Neural crest cell (in vitro differentiated cells): ENCODE data around the gene CSHL1. TPM values are rescaled to one million over a fixed set of nuclear protein-coding genes. Genes with fewer than 3 reads are reported as not detected.
"Not testable (repeated sequence)": the region's sequence is repeated elsewhere in the genome, so short reads cannot be mapped to it uniquely, and the experiment has no call there.

Experiments used
- DNase-seq: peaks from one replicate; pipeline ENCODE4 v3.0.0; 2021; ENCODE audit warnings: low read depth, mixed read lengths, low spot score
- H3K27ac Mint-ChIP-seq: one replicate; pipeline ENCODE4 v1.8.0; 2021; ENCODE audit warnings: mild to moderate bottlenecking, mixed read lengths; ENCODE audit not compliant: unreplicated experiment
- H3K27me3 Mint-ChIP-seq: 2 replicates; pipeline ENCODE4 v1.8.0; 2021; ENCODE audit warnings: low read depth, mild to moderate bottlenecking, mixed read lengths
- H3K36me3 Mint-ChIP-seq: 2 replicates; pipeline ENCODE4 v1.8.0; 2021; ENCODE audit warnings: low read depth, mild to moderate bottlenecking, mixed read lengths
- H3K4me1 Mint-ChIP-seq: 2 replicates; pipeline ENCODE4 v1.8.0; 2021; ENCODE audit warnings: mixed read lengths
- H3K4me3 Mint-ChIP-seq: one replicate; pipeline ENCODE4 v1.8.0; 2021; ENCODE audit warnings: mild to moderate bottlenecking, mixed read lengths
- H3K9me3 Mint-ChIP-seq: 2 replicates; pipeline ENCODE4 v1.8.0; 2021; ENCODE audit warnings: mixed read lengths
- CTCF ChIP-seq: fragments of 200-600 bp; sonication (generic); conservative IDR thresholded peaks from 2 replicates; pipeline ENCODE4 v1.5.0; 2021; ENCODE audit warnings: antibody characterized with exemption, mild to moderate bottlenecking
- total RNA-seq: library from RNA; stranded (reverse); gene quantifications from 2 replicates; pipeline ENCODE4 v1.2.1, GENCODE V29; 2021

The CSHL1 gene
- total RNA-seq, 1 donor from 2014 or later, result not detected

- Mint-ChIP-seq H3K9me3 (no peaks in the 10 kb centered on the region), H3K27me3 (no peaks in the 10 kb centered on the region), H3K27ac (no peak overlapping the region), H3K4me1 (peaks cover 9% of the 10 kb centered on the region), H3K4me3 (no peak overlapping the region), H3K36me3 (no peaks in the 10 kb centered on the region)
- DNase-seq, result peak; percentile 72
- TF ChIP-seq CTCF, result peak; percentile 76
These were observed 8.3 kb upstream of the CSHL1 start for GRCh38 chr17:63919311-63919723.

- H3K4me3 Mint-ChIP-seq, H3K36me3 Mint-ChIP-seq, H3K27me3 Mint-ChIP-seq, H3K9me3 Mint-ChIP-seq, H3K27ac Mint-ChIP-seq, H3K4me1 Mint-ChIP-seq, DNase-seq: not testable (repeated sequence)
These were observed 7.8 kb upstream of the CSHL1 start, which contains the start of gene GH1 for GRCh38 chr17:63918789-63919305. Gene GH1 (minus strand): TSS chr17:63918839. CDS start chr17:63918776, 63 bp downstream.

GRCh38 chr17:63918305-63918704 is 7.2 kb upstream of the CSHL1 start:
- no peaks in the 10 kb centered on the region for H3K9me3 Mint-ChIP-seq
- no peak overlapping the region for H3K27ac Mint-ChIP-seq
- no peaks in the 10 kb centered on the region for H3K27me3 Mint-ChIP-seq
- no peaks in the 10 kb centered on the region for H3K36me3 Mint-ChIP-seq
- H3K4me1 Mint-ChIP-seq, result peaks cover 9% of the 10 kb centered on the region
- no peak for DNase-seq
- H3K4me3 Mint-ChIP-seq, result no peak overlapping the region
- no peak for TF ChIP-seq CTCF

- TF ChIP-seq CTCF, result no peak
- no peak overlapping the region for H3K4me3 Mint-ChIP-seq
- DNase-seq, result no peak
- H3K4me1 Mint-ChIP-seq, result peaks cover 9% of the 10 kb centered on the region
- H3K36me3 Mint-ChIP-seq, result no peaks in the 10 kb centered on the region
- H3K27me3 Mint-ChIP-seq, result no peaks in the 10 kb centered on the region
- H3K27ac Mint-ChIP-seq, result no peak overlapping the region
- no peaks in the 10 kb centered on the region for H3K9me3 Mint-ChIP-seq
These were observed 6.6 kb upstream of the CSHL1 start for GRCh38 chr17:63917646-63918045.

GRCh38 chr17:63917206-63917605 is 6.1 kb upstream of the CSHL1 start:
- not testable (repeated sequence) for H3K9me3 Mint-ChIP-seq, H3K27me3 Mint-ChIP-seq, H3K27ac Mint-ChIP-seq, DNase-seq, H3K4me1 Mint-ChIP-seq, H3K4me3 Mint-ChIP-seq, H3K36me3 Mint-ChIP-seq

- H3K27me3 Mint-ChIP-seq, result no peaks in the 10 kb centered on the region
- no peak overlapping the region for H3K4me3 Mint-ChIP-seq
- H3K36me3 Mint-ChIP-seq, result no peaks in the 10 kb centered on the region
- H3K27ac Mint-ChIP-seq, result no peak overlapping the region
- TF ChIP-seq CTCF, result no peak
- H3K9me3 Mint-ChIP-seq, result no peaks in the 10 kb centered on the region
- no peak for DNase-seq
- H3K4me1 Mint-ChIP-seq, result peaks cover 9% of the 10 kb centered on the region
These were observed 5.6 kb upstream of the CSHL1 start for GRCh38 chr17:63916566-63917185.

GRCh38 chr17:63915753-63916152 is 4.7 kb upstream of the CSHL1 start:
- H3K27me3 Mint-ChIP-seq, H3K36me3 Mint-ChIP-seq, H3K4me1 Mint-ChIP-seq, DNase-seq, H3K27ac Mint-ChIP-seq, H3K9me3 Mint-ChIP-seq, H3K4me3 Mint-ChIP-seq: not testable (repeated sequence)
